ENCODE results near the gene TTLL4. TPM values are rescaled to one million over a fixed set of nuclear protein-coding genes. Genes with fewer than 3 reads are reported as not detected.

The TTLL4 gene
- 13.0 TPM for polyA plus RNA-seq (2012; ENCODE audit: low read depth, missing spikeins)

GRCh38 chr2:218710687-218711549 is at the start of gene TTLL4:
Gene TTLL4, plus strand, starts transcription at chr2:218710835. Its CDS starts 26,842 bp downstream, at chr2:218737677.
- DNase-seq (ENCODE audit: insufficient read length, low spot score) (peak; percentile 92), FAIRE-seq (peak; percentile 94)
- TF ChIP-seq POLR2AphosphoS5 (IDR thresholded peaks at IDR 0.05; ENCODE audit: low read depth, low read length) = 0 out of 2 replicates have a peak, but pooled peaks have one; percentile 20
- peak; percentile 26; the same call in 1 of the 2 replicates for TF ChIP-seq POU2F2 (IDR thresholded peaks at IDR 0.05; ENCODE audit: low read depth, low read length)
- peak; percentile 51 for TF ChIP-seq SPI1 (IDR thresholded peaks at IDR 0.05; ENCODE audit: low read depth, low read length)
- TF ChIP-seq TAF1 (IDR thresholded peaks at IDR 0.05; ENCODE audit: low read depth, low read length) = no peak
- 0 out of 2 replicates have a peak, but pooled peaks have one; percentile 18 for TF ChIP-seq POLR2A (IDR thresholded peaks at IDR 0.05; ENCODE audit: low read depth, low read length)
- peak; percentile 57 for TF ChIP-seq PAX5 (IDR thresholded peaks at IDR 0.05; ENCODE audit: insufficient read depth, low read length, severe bottlenecking)

GRCh38 chr2:218662377-218662776 is 48.3 kb upstream of the TTLL4 start:
- FAIRE-seq (no peak), DNase-seq (ENCODE audit: insufficient read length, low spot score) (no peak)
- TF ChIP-seq SPI1 (IDR thresholded peaks at IDR 0.05; ENCODE audit: low read depth, low read length) (no peak), POU2F2 (IDR thresholded peaks at IDR 0.05; ENCODE audit: low read depth, low read length) (no peak), POLR2AphosphoS5 (IDR thresholded peaks at IDR 0.05; ENCODE audit: low read depth, low read length) (no peak), PAX5 (IDR thresholded peaks at IDR 0.05; ENCODE audit: insufficient read depth, low read length, severe bottlenecking) (no peak), TAF1 (IDR thresholded peaks at IDR 0.05; ENCODE audit: low read depth, low read length) (no peak), POLR2A (IDR thresholded peaks at IDR 0.05; ENCODE audit: low read depth, low read length) (no peak)

GRCh38 chr2:218662827-218663226 is 47.8 kb upstream of the TTLL4 start:
- TF ChIP-seq POLR2AphosphoS5 (IDR thresholded peaks at IDR 0.05; ENCODE audit: low read depth, low read length) (no peak), POLR2A (IDR thresholded peaks at IDR 0.05; ENCODE audit: low read depth, low read length) (no peak), POU2F2 (IDR thresholded peaks at IDR 0.05; ENCODE audit: low read depth, low read length) (no peak), SPI1 (IDR thresholded peaks at IDR 0.05; ENCODE audit: low read depth, low read length) (no peak), PAX5 (IDR thresholded peaks at IDR 0.05; ENCODE audit: insufficient read depth, low read length, severe bottlenecking) (no peak), TAF1 (IDR thresholded peaks at IDR 0.05; ENCODE audit: low read depth, low read length) (no peak)
- DNase-seq (ENCODE audit: insufficient read length, low spot score) (no peak), FAIRE-seq (no peak)

- no peak for FAIRE-seq
- TF ChIP-seq SPI1 (IDR thresholded peaks at IDR 0.05; ENCODE audit: low read depth, low read length) (no peak), TAF1 (IDR thresholded peaks at IDR 0.05; ENCODE audit: low read depth, low read length) (no peak), POLR2A (IDR thresholded peaks at IDR 0.05; ENCODE audit: low read depth, low read length) (no peak)
- no peak for DNase-seq (ENCODE audit: insufficient read length, low spot score)
These were observed 46.7 kb upstream of the TTLL4 start for GRCh38 chr2:218663901-218664300.

GRCh38 chr2:218664653-218665052 is 46.0 kb upstream of the TTLL4 start:
- FAIRE-seq = no peak
- TF ChIP-seq POU2F2 (IDR thresholded peaks at IDR 0.05; ENCODE audit: low read depth, low read length) (no peak), PAX5 (IDR thresholded peaks at IDR 0.05; ENCODE audit: insufficient read depth, low read length, severe bottlenecking) (no peak), SPI1 (IDR thresholded peaks at IDR 0.05; ENCODE audit: low read depth, low read length) (no peak), POLR2AphosphoS5 (IDR thresholded peaks at IDR 0.05; ENCODE audit: low read depth, low read length) (no peak), TAF1 (IDR thresholded peaks at IDR 0.05; ENCODE audit: low read depth, low read length) (no peak), POLR2A (IDR thresholded peaks at IDR 0.05; ENCODE audit: low read depth, low read length) (no peak)
- DNase-seq (ENCODE audit: insufficient read length, low spot score) = no peak

- TF ChIP-seq PAX5 (IDR thresholded peaks at IDR 0.05; ENCODE audit: insufficient read depth, low read length, severe bottlenecking) (no peak), SPI1 (IDR thresholded peaks at IDR 0.05; ENCODE audit: low read depth, low read length) (no peak), POLR2A (IDR thresholded peaks at IDR 0.05; ENCODE audit: low read depth, low read length) (no peak), TAF1 (IDR thresholded peaks at IDR 0.05; ENCODE audit: low read depth, low read length) (no peak), POLR2AphosphoS5 (IDR thresholded peaks at IDR 0.05; ENCODE audit: low read depth, low read length) (no peak), POU2F2 (IDR thresholded peaks at IDR 0.05; ENCODE audit: low read depth, low read length) (no peak)
- FAIRE-seq (no peak), DNase-seq (ENCODE audit: insufficient read length, low spot score) (no peak)
These were observed 39.5 kb upstream of the TTLL4 start for GRCh38 chr2:218671097-218671653.

- TF ChIP-seq POU2F2 (IDR thresholded peaks at IDR 0.05; ENCODE audit: low read depth, low read length) = peak; percentile 56; the same call in 1 of the 2 replicates
- peak; percentile 84 for TF ChIP-seq POLR2AphosphoS5 (IDR thresholded peaks at IDR 0.05; ENCODE audit: low read depth, low read length)
- peak; percentile 28; the same call in 1 of the 2 replicates for TF ChIP-seq SPI1 (IDR thresholded peaks at IDR 0.05; ENCODE audit: low read depth, low read length)
- TF ChIP-seq TAF1 (IDR thresholded peaks at IDR 0.05; ENCODE audit: low read depth, low read length) = peak; percentile 91
- no peak for TF ChIP-seq PAX5 (IDR thresholded peaks at IDR 0.05; ENCODE audit: insufficient read depth, low read length, severe bottlenecking)
- TF ChIP-seq POLR2A (IDR thresholded peaks at IDR 0.05; ENCODE audit: low read depth, low read length) = peak; percentile 89
- FAIRE-seq (peak; percentile 91), DNase-seq (ENCODE audit: insufficient read length, low spot score) (peak; percentile 87)
These were observed 38.7 kb upstream of the TTLL4 start, which contains the start of the genes RNF25 and STK36 for GRCh38 chr2:218671654-218672566. Gene RNF25, minus strand, starts transcription at chr2:218672002. Its CDS starts 32 bp downstream, at chr2:218671970. Gene STK36, plus strand, starts transcription at chr2:218672086. Its CDS starts 744 bp downstream, at chr2:218672830.

GRCh38 chr2:218679119-218679518 is 31.5 kb upstream of the TTLL4 start:
- TF ChIP-seq PAX5 (IDR thresholded peaks at IDR 0.05; ENCODE audit: insufficient read depth, low read length, severe bottlenecking) (no peak), POLR2AphosphoS5 (IDR thresholded peaks at IDR 0.05; ENCODE audit: low read depth, low read length) (no peak), SPI1 (IDR thresholded peaks at IDR 0.05; ENCODE audit: low read depth, low read length) (no peak), POU2F2 (IDR thresholded peaks at IDR 0.05; ENCODE audit: low read depth, low read length) (no peak), POLR2A (IDR thresholded peaks at IDR 0.05; ENCODE audit: low read depth, low read length) (no peak), TAF1 (IDR thresholded peaks at IDR 0.05; ENCODE audit: low read depth, low read length) (no peak)
- FAIRE-seq (no peak), DNase-seq (ENCODE audit: insufficient read length, low spot score) (no peak)

Measured in GM12891 (cell line).